ENCODE data around the gene NMNAT2.

GRCh38 chr1:183315991-183316758, 102.0 kb downstream of the NMNAT2 start:
- no peak for TF ChIP-seq POLR2A (IDR thresholded peaks at IDR 0.05)
- no peak for TF ChIP-seq EP300 (IDR thresholded peaks at IDR 0.05)
- TF ChIP-seq CTCF (IDR thresholded peaks at IDR 0.05) = no peak
- no peak for TF ChIP-seq POLR2AphosphoS5 (IDR thresholded peaks at IDR 0.05)

All from upper lobe of left lung (tissue), 4 donors.